Hematopoietic multipotent progenitor cell treated with erythropoietin and hydrocortisone succinate and interleukin-3 and kit ligand, for 6 days (in vitro differentiated cells): Measurements from ENCODE around the gene VASN.

Experiments
- DNase-seq: peaks from one replicate; pipeline ENCODE4 v3.0.0-alpha.2; 2015

The VASN gene

DNA sequence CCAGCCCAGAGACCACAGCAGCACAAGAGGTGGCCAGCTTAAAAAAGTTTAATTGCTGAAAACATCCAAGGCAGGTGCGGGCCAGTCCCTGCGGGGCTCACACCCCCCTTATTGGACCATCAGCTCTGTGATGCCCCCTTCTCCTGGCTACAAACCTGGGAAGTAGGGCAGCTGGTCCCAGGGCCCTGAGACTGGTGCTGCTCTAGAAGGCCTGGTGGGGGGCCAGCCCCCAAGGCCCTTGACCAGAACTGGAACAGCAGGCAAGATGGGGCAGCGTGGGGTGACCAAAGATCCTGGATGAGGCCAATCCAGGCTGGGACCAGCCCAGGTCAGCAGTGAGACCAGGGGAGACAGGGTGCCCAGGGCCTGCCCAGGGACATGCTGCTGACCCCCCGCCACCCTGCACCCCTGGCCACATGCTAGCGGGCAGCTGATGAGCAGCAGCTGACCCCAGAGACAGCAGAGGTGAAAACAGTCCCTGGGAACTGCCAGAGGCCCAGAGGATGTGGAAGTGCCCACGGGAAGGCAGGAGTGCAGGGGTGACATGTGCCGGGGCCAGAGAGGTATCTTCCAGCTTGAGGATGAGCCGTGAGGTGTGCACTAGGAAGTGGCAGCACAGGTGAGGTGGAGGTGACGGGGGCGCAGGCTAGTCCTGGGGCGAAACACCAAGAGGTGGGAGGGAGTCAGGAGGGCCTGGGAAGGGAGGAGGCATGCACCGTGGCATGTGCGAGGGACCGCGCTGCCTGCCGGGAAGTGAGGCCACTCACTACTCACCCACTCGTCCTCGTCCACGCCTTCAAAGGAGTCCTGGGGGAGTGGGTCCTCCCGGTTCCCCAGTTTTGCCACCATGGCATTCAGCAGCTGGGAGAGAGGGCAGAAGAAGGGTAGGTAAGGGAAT lies 16.9 kb upstream of the VASN start:
- no peak for DNase-seq

DNA sequence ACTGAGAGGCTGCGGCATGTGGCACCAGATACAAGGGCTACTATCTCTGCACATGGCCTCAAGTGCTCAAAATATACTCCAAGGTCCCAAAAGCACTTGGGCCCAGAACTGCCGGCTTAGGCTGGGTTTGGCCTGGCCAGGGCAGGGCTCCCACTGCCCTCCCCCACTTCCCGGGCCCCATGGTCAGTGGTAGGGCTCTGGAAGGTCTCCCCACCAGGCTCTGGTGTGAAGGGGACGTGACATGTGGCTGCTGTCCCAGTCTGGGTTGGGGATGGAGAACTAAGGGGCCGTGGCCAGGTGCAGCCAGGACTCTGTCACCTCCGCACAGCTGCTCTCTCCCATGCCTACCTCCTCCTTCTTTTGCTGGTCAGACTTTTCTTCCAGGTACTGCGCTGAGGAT lies 14.8 kb upstream of the VASN start:
- DNase-seq, result no peak

DNA sequence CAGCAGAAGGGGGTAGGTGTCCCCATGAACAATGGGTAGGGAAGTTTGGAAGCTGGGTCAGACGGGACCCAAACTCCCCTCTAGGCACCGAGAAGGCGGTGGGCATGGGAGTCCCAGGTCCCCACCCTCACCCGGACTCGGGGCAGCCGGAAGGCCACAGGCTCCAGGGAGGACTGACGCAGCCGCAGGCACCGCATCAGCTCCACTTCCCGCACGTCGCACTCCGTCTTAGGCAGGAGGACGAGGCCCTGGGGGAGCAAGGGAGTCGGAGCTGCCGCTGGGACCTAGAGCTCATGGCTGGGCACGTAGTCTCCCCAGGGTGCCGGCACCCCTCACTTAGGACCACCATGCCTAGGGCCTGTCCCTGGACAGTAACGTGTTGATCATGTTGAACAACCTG lies 13.4 kb upstream of the VASN start:
- no peak for DNase-seq

GRCh38 chr16:4358831-4359561 lies 12.7 kb upstream of the VASN start:
- peak; percentile 70 for DNase-seq

DNA sequence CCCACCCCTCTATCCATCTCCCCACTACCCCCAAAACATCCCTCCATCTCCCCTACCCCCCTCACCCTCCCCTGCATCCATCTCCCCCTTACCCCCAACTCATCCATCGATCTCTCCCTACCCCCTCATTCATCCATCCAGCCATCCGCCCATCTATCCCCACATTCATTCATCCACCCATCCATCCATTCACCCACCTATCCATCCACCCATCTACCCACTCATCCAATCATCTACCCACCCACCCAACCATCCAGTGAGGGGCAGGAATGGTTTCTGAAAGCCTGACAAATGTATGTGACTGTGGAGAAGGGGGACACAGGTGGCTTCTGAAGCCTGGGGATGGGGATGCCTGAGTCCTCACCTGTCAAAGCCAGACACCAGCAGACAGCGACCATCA lies 11.7 kb upstream of the VASN start:
- no peak for DNase-seq

DNA sequence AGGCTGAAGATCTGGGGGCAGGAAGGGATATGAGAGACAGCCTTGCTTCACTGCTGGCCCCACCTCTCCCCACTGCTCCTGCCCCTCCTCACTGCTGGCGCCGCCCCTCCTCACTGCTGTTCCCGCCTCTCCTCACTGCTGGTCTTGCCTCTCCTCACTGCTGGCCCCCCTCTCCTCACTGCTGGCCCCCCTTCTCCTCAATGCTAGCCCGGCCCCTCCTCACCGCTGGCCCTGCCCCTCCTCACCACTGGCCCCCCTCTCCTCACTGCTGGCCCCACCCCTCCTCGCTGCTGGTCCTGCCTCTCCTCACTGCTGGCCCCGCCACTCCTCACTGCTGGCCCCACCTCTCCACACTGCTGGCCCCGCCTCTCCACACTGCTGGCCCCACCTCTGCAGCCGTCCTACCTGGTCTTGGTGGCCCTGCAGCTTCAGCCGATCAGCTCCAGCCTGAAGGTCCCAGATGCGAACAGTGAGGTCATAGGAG lies 11.1 kb upstream of the VASN start:
- DNase-seq, result peak; percentile 46

GRCh38 chr16:4361033-4361943 lies 10.4 kb upstream of the VASN start:
- no peak for DNase-seq

- no peak for DNase-seq
Measured at GRCh38 chr16:4361944-4362311, 9.7 kb upstream of the VASN start.

DNA sequence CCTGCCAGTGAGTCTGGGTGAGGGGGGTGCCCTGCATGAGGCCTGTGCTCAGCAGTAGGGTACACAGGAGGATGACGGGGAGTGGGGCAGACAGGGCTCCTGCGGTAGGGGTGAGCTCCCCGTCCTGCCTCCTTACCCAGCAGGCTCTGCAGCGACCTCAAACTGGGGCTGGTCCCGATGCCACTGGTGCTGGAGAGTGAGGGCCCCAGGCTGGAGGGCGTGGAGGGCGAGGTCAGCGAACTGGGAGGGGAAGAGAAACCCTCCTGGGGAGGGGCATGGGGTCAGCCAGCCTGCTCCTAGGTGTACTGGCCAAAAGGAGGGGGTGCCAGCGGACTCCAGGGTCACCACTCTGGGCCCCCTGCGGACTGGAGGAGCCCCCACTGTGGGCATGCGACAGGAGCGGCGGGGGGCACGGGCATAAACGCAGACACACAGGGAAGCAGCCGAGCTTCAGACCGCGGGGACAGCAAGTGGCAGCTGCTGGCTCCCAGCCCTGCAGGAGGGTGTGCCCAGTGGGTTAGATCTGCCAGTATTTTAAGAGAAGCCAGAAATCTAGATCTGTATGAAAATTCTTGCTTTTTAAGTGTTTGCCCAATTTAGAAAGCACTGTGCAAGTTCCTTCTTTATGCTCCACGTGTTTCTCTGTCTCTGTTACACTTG lies 9.0 kb upstream of the VASN start:
- peak; percentile 34 for DNase-seq

- no peak for DNase-seq
Measured at GRCh38 chr16:4364196-4365013, 7.2 kb upstream of the VASN start.

DNA sequence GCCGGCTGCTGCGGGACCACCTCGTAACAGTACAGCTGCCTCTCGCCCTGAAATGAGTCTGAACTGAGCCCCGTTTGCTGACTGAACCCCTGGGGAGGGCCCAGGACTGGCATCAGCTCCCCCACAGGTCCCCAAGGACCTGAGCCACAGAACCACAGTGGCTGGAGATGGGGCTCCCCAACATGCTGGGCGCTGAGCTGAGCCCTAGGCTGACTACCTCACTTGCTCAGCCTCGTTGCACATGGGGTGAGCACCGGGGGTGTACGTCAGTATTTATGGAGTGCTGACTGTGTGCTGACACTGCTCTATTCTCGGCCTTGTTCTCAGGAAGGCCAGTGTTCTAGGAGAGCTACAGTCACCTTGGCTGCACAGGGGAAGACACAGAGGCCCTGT lies 6.6 kb upstream of the VASN start:
- no peak for DNase-seq

- no peak for DNase-seq
Measured at GRCh38 chr16:4365615-4366014, 6.0 kb upstream of the VASN start.

- DNase-seq, result no peak
Measured at GRCh38 chr16:4366016-4366415, 5.6 kb upstream of the VASN start.

DNA sequence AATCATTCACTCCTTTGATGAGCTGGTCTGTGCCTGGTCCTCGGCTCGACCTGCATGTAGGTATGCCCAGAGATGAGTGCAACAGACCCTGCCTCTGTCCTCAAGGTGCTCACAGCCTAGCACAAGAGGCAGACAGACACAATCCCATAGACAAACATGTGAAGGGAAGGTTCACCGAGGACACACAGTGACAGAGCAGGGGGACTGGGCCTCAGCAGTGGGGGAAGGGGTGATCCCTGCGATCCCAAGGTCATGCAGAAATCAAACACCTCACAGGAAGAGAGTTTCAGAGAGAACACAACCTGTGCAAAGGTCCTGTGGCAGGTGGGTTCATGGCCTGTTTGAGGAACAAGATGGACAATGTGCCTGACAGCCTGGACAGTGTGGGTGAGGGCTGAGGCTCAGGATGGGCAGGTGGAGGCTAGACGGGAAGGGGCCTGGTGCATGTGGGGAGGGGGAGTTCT lies 4.2 kb upstream of the VASN start:
- no peak for DNase-seq

DNA sequence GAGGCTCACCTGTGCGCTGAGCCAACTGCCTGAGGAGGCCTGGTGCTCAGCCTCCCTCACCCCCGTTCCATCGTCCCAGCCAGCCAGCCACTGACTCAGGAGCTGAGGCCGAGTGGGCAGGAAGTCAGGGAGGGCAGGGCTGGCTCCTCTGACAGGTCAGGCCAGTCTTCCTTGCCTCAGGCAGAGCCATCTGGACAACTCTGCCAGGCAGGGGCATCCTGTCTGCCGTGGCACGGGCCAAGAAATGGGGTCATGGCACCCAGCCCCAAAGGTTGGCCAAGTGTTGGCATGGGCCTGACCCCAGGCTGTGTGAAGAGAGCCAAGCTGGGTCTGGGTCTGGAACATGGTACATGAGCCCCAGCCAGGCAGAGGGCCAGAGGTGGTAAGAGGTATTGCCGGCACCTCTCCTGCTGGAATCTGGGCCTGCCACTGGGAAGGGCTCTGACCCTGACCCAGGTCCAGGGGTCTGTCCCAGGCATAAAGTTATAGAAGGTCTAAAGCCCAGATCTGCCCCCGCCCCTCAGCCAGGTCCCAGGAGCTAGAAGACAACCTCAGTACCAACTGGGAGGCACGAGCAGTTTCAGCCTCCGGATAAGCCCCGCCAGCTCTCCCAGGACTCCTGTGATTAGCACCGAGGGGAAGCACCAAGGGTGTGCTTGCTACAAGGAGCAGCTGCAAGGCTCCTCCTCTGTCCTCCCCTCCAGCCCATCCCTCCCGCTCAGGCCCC lies 2.5 kb upstream of the VASN start:
- DNase-seq, result no peak

DNA sequence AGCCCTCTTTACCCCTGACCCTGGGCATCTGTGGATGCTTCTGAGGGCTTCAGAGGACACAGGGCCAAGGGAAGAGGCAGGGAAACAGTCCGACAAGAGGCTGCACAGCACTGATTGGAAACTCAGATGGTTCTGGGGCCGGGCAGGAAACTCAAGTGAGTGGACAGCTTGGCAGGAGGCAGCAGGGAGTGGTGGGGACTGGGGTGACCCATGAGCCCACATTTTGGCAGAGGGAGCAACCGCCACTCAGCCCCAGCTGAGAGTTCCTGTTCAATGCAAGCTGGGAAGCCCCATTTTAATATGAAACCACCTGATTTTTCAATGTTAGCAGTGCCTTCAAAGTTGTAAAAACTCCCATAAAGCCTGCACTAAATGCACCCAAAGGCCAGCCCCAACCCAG lies 1.5 kb upstream of the VASN start:
- no peak for DNase-seq

DNA sequence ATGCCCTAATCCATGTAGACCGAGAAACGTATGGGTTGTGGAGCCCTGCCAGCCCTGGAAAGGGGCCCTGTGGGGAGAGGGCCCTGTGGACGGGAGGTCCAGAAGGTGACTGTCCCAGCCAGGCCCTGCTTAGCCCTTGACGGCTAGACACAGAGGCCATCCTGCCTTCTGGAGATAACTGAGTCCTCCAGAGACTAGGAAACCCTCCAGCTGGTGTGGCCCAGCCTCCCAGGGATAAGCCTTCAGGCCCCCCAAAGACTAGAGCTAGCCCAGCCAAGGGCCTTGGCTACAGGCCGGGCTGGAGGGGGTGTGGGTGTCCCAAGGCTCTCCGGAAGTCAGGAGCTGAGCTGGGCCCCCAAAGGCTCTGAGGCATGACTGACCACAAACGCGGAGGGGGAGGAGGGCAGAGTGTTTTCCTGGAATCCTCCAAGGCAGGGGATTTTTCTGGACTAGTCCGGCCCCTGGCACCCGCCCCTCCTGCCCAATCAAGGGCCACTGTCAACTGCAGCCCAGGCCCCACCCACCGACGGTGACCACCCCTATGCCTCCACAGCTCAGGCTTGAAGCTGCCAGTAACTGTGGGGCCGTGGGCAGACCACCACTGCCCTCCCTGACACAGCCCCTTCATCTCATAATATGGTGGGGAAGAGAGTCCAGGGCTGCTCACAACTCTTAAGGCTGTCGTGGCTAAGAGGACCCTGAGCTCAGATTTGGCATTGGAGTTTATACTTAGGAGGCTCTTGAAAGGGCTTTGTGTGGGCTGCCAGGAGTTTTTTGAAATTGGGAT lies 885 bp upstream of the VASN start:
- DNase-seq, result no peak

DNA sequence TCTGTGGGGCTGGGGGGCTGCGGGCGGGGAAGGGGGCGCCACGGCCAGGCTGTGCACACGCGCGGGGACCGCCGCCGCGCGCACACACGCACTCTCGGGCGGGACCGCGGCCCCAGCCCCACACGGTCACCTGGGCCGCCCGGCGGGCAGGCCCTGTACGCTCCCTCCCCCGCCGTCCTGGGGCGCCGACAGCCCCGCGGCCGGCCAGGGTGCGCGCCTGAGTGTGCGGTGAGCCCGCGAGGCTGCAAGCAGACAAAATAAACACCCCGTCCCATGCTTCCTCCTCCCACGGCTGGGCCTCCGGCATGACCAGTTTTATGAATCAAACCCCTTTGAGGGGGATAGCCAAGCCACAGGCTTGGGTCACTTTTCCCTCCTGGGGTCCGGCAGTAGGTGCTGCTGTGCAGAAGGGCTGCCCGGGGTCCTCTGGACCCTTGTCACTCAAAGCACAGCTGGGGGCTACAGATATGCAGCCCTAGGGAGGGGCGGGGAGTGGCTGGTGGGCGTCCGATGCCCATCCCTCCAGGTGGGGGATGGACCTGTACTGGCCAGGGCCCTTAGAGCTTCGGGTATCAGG lies 441 bp downstream of the VASN start:
- peak; percentile 49 for DNase-seq

- peak; percentile 63 for DNase-seq
Measured at GRCh38 chr16:4372578-4373355, 1.1 kb downstream of the VASN start.
